Lower lobe of right lung (tissue), 2 donors: ENCODE results near the gene GPR161. TPM values are rescaled to one million over a fixed set of nuclear protein-coding genes. Genes with fewer than 3 reads are reported as not detected.
"Not testable (repeated sequence)": the region's sequence is repeated elsewhere in the genome, so short reads cannot be mapped to it uniquely, and the experiment has no call there.

ENCODE experiments used
- ATAC-seq, 2 donors: fragments of 200-7000 bp; cut with Tn5 transposase; one replicate each; pipeline ENCODE4 v1.9.1; 2020 to 2022; ENCODE audit warnings: mild to moderate bottlenecking in 2 of 2, moderate library complexity in 2 of 2
- DNase-seq: peaks from one replicate; pipeline ENCODE4 v3.0.0-alpha.2; 2020
- H3K27ac ChIP-seq: fragments of 200-600 bp; one replicate; pipeline ENCODE4 v1.8.0; 2022
- H3K27me3 ChIP-seq: fragments of 200-600 bp; one replicate; pipeline ENCODE4 v1.8.0; 2022; ENCODE audit warnings: low read depth
- H3K36me3 ChIP-seq: fragments of 200-600 bp; one replicate; pipeline ENCODE4 v1.8.0; 2022; ENCODE audit warnings: mild to moderate bottlenecking
- H3K4me1 ChIP-seq: fragments of 200-600 bp; one replicate; pipeline ENCODE4 v1.8.0; 2022
- H3K4me3 ChIP-seq: fragments of 200-600 bp; one replicate; pipeline ENCODE4 v1.8.0; 2022; ENCODE audit warnings: mild to moderate bottlenecking
- H3K9me3 ChIP-seq: fragments of 200-600 bp; one replicate; pipeline ENCODE4 v1.8.0; 2022
- CTCF ChIP-seq: fragments of 200-600 bp; IDR thresholded peaks from one replicate; pipeline ENCODE4 v1.8.0; 2022; ENCODE audit warnings: antibody characterized with exemption, mild to moderate bottlenecking
- intact Hi-C: fragments of 100-400 bp; cut with DNase I; formaldehyde crosslinking; loops from one replicate; pipeline ENCODE4 v1.11.0; 2022
- total RNA-seq: library from RNA; stranded (reverse); fragmentation: NEBNext Ultra II Directional; extraction: Animal tissue kit (Norgen Biotek cat#: 25700); gene quantifications from one replicate; pipeline ENCODE4 v1.2.1, GENCODE V29; 2021
- donor health status: DM: no; HTN: yes; CAD: no; lungs with severe emphysema.

The GPR161 gene
- total RNA-seq, 1 donor from 2014 or later = 9.6 TPM

GRCh38 chr1:168163670-168164069 is 26.9 kb upstream of the GPR161 start:
- intact Hi-C loops = no loop called here
- H3K4me1 ChIP-seq = no peaks in the 10 kb centered on the region
- no peaks in the 10 kb centered on the region for H3K27me3 ChIP-seq

GRCh38 chr1:168161459-168161858 is 24.7 kb upstream of the GPR161 start:
- no peak overlapping the region for H3K4me3 ChIP-seq
- ATAC-seq (no peak), DNase-seq (no peak)
- H3K27ac ChIP-seq = no peak overlapping the region
- H3K9me3 ChIP-seq = peaks cover 13% of the 10 kb centered on the region
- intact Hi-C loops = no loop called here
- TF ChIP-seq CTCF = no peak
- no peaks in the 10 kb centered on the region for H3K36me3 ChIP-seq
- H3K4me1 ChIP-seq = no peaks in the 10 kb centered on the region
- H3K27me3 ChIP-seq = no peaks in the 10 kb centered on the region

More at GRCh38 chr1:168163670-168164069, 26.9 kb upstream of the GPR161 start:
- H3K36me3 ChIP-seq = no peaks in the 10 kb centered on the region
- DNase-seq (no peak), ATAC-seq (no peak)
- H3K9me3 ChIP-seq = peaks cover 8% of the 10 kb centered on the region
- H3K4me3 ChIP-seq = no peak overlapping the region
- H3K27ac ChIP-seq = no peak overlapping the region
- TF ChIP-seq CTCF = no peak

GRCh38 chr1:168159979-168160378 is 23.2 kb upstream of the GPR161 start:
- Histone ChIP-seq H3K27ac (no peak overlapping the region), H3K4me3 (no peak overlapping the region), H3K4me1 (no peaks in the 10 kb centered on the region), H3K36me3 (no peaks in the 10 kb centered on the region), H3K27me3 (no peaks in the 10 kb centered on the region), H3K9me3 (peaks cover 13% of the 10 kb centered on the region)
- intact Hi-C loops = no loop called here
- DNase-seq (no peak), ATAC-seq (no peak)
- no peak for TF ChIP-seq CTCF

GRCh38 chr1:168159251-168159650 is 22.5 kb upstream of the GPR161 start:
- ATAC-seq = no peak
- no peak for TF ChIP-seq CTCF
- no peaks in the 10 kb centered on the region for H3K4me1 ChIP-seq

GRCh38 chr1:168157638-168158037 is 20.9 kb upstream of the GPR161 start:
- Histone ChIP-seq H3K4me1 (no peaks in the 10 kb centered on the region), H3K9me3 (peaks cover 13% of the 10 kb centered on the region), H3K36me3 (no peaks in the 10 kb centered on the region), H3K27ac (no peak overlapping the region), H3K4me3 (no peak overlapping the region), H3K27me3 (no peaks in the 10 kb centered on the region)
- ATAC-seq (no peak), DNase-seq (no peak)
- no peak for TF ChIP-seq CTCF
- intact Hi-C loops = no loop called here

More at GRCh38 chr1:168159251-168159650, 22.5 kb upstream of the GPR161 start:
- Histone ChIP-seq H3K27me3 (no peaks in the 10 kb centered on the region), H3K27ac (no peak overlapping the region), H3K36me3 (no peaks in the 10 kb centered on the region), H3K4me3 (no peak overlapping the region), H3K9me3 (peaks cover 13% of the 10 kb centered on the region)
- no peak for DNase-seq
- intact Hi-C loops = no loop called here

GRCh38 chr1:168155910-168156309 is 19.2 kb upstream of the GPR161 start:
- no peak overlapping the region for H3K27ac ChIP-seq
- ATAC-seq = no peak

GRCh38 chr1:168154707-168155106 is 18.0 kb upstream of the GPR161 start:
- H3K27me3 ChIP-seq, intact Hi-C loops, H3K27ac ChIP-seq, H3K9me3 ChIP-seq, H3K4me3 ChIP-seq, ATAC-seq, H3K36me3 ChIP-seq, H3K4me1 ChIP-seq, DNase-seq: not testable (repeated sequence)

More at GRCh38 chr1:168155910-168156309, 19.2 kb upstream of the GPR161 start:
- Histone ChIP-seq H3K4me3 (no peak overlapping the region), H3K9me3 (peaks cover 13% of the 10 kb centered on the region), H3K4me1 (no peaks in the 10 kb centered on the region), H3K27me3 (no peaks in the 10 kb centered on the region), H3K36me3 (no peaks in the 10 kb centered on the region)
- TF ChIP-seq CTCF = no peak
- no peak for DNase-seq
- intact Hi-C loops = no loop called here
